COLO668 (cell line): ENCODE measurements around the gene BMPR2.
A peak's percentile ranks its signal among the peaks of the same experiment; 100 is the strongest.
"Not testable (repeated sequence)": the region's sequence is repeated elsewhere in the genome, so short reads cannot be mapped to it uniquely, and the experiment has no call there.

ENCODE experiments used
- DNase-seq: peaks from one replicate; lab custom pipeline; 2025; ENCODE audit not compliant: unreplicated experiment; lab: John Stamatoyannopoulos, UW

BMPR2 gene

GRCh38 chr2:202514732-202515131 is 138.6 kb downstream of the BMPR2 start:
- no peak for DNase-seq

- DNase-seq = no peak
These were observed 143.3 kb downstream of the BMPR2 start for GRCh38 chr2:202519453-202519852.

- no peak for DNase-seq
These were observed 145.3 kb downstream of the BMPR2 start for GRCh38 chr2:202521470-202521869.

DNA sequence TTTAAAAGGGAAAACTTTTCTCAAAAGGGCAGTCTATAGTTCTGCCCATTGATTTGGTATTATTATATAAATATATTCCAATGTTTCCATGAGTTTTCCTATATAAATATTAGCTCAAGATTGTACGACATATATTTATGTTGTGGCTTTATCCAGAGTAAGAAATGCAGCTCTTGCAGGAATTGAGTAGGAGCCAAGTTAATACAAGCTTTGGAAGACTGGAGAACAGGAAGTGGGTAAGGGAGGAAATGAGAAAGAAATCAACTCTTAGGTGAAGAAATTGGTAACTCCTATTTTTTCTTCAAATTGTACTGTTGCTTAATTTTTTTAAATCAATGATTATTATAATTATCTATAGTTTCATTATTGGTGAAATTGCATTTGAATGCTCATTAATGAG is 153.3 kb downstream of the BMPR2 start:
- no peak for DNase-seq

- no peak for DNase-seq
These were observed 153.9 kb downstream of the BMPR2 start for GRCh38 chr2:202530038-202530437.

- DNase-seq = not testable (repeated sequence)
These were observed 159.2 kb downstream of the BMPR2 start for GRCh38 chr2:202535290-202535689.

DNA sequence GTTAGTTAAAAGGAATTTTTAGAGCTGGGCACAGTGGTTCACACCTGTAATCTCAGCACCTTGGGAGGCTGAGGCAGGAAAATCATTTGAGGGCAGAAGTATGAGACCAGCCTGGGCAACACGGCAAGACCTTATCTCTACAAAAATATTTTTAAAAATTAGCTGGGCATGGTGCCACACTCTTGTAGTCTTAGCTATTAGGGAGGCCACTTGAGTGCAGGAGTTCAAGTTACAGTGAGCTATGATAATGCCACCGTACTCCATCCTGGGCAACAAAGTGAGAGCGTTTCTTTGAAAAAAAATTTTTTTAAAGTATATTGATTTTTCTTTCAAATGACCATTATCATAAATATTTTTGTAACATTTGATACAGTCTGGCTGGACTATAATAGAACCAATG is 165.0 kb downstream of the BMPR2 start:
- DNase-seq = no peak

DNA sequence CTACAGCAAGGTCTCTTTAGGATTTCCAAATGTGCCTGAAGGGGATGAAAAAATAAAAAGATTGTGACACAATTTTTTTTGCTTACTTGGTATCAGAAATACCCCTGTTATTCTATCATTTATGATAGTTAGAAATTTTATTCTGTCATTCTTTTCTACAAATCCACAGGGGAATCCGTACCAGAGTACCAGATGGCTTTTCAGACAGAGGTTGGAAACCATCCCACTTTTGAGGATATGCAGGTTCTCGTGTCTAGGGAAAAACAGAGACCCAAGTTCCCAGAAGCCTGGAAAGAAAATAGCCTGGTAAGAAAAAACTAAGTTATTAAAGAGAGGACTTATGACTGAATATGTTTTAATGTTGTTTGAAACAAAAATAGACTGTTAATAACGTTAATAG is 166.0 kb downstream of the BMPR2 start:
- no peak for DNase-seq

- DNase-seq = no peak
These were observed 169.4 kb downstream of the BMPR2 start for GRCh38 chr2:202545523-202545922.

- no peak for DNase-seq
These were observed 169.8 kb downstream of the BMPR2 start for GRCh38 chr2:202545931-202546330.

DNA sequence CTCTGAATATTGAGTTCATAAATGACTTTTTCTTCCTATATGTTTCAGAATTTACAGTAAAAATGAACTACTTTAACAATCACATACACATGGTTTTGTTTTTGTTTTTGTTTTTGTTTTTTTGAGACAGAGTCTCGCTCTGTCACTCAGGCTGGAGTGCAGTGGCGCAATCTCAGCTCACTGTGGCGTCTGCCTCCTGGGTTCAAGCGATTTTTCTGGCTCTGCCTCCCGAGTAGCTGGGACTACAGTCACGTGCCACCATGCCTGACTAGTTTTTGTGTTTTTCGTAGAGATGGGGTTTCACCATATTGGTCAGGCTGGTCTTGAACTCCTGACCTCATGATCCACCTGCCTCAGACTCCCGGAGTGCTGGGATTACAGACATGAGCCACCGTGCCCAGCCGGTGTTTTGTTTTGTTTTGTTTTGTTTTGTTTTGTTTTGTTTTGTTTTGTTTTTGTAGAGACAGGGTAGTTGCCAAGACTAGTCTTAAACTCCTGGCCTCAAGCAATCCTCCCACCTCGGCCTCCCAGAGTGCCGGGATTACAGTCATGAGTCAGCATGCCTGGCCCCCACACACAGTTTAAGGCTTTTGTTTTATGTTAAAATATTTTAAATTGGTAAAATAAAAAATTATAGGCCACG is 170.5 kb downstream of the BMPR2 start:
- DNase-seq = not testable (repeated sequence)

DNA sequence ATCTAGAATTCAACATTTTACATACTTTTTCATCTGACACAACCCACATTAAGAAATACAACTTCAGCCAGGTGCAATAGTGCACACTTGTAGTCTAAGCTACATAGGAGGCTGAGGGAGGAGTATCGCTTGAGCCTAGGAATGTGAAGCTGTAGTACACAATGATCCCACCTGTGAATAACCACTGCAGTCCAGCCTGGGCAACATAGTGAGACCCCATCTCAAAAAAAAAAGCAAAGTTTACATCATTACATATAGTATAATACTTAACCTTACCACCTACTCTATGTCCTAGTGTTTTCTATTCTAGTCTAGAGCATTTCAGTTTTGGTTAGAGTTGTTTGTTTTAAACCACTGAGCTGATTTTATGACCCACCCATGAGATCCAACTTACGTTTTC is 172.1 kb downstream of the BMPR2 start:
- no peak for DNase-seq

DNA sequence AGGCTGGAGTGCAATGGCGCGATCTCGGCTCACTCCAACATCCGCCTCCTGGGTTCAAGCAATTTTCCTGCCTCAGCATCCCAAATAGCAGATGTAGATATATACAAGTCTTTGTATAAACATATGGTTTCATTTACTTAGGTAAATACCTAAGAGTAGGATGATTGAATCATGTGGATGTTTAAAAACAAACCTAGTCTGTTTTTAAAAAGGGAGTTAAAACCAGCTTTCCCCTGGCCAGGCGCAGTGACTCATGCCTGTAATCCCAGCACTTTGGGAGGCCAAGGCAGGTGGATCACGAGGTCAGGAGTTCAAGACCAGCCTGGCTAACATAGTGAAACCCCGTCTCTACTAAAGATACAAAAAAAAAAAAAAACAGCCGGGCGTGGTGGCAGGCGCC is 174.9 kb downstream of the BMPR2 start:
- DNase-seq = not testable (repeated sequence)

GRCh38 chr2:202555356-202555755 is 179.2 kb downstream of the BMPR2 start:
- DNase-seq = no peak

DNA sequence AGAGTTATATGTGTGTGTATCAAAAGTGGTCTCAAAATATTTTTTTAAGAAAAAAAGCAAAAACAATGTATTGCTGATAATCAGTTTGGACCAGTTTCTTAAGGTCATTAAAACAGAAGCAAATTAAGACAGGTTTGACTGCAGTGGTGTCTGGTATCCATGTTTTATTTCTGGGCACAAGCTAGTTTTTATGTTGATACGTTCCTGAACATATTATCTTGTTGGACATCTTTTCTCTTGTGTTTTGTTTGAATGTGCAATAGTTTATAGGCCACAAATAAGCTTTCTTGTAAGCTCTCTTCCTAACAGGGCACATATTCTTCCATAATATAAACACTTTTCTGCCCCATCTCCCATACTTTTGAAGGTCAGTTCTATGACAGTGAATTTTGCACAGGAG is 184.1 kb downstream of the BMPR2 start:
- DNase-seq = no peak

DNA sequence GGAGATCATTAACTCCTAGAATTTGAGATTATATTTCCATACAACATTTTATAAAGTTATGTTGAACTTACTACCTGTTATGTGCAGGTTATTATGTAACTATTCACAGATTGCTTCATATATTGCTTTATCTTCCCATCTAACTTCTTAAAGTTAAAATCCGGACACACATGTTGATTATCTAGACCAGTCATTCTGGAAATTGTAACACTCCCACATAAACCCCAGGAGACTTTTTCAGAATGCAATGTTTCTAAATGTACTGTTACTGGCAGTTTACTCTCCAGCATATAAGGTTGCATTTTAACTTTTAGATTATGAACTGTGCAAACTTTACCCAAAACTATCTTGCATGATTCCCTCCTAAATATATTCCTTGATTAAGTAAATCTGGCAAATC is 188.1 kb downstream of the BMPR2 start:
- DNase-seq = no peak

GRCh38 chr2:202566286-202566685 is 190.2 kb downstream of the BMPR2 start:
- no peak for DNase-seq

DNA sequence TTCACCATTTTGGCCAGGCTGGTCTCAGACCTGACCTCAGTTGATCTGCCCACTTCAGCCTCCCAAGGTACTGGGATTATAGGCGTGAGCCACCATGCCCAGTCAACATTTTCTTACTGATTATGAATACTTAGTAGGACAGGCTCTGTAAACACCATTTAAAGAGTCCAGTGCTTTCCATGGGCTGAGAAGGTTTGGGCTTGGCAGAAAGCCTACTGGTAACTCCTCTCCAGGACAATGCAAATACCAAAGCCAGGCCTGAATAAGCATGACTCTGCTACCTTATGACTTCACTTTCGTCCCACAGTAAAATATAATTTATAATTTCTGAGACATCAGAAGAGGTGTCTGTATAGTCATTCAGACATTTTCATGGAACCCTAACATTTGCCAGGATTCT is 198.4 kb downstream of the BMPR2 start:
- no peak for DNase-seq

DNA sequence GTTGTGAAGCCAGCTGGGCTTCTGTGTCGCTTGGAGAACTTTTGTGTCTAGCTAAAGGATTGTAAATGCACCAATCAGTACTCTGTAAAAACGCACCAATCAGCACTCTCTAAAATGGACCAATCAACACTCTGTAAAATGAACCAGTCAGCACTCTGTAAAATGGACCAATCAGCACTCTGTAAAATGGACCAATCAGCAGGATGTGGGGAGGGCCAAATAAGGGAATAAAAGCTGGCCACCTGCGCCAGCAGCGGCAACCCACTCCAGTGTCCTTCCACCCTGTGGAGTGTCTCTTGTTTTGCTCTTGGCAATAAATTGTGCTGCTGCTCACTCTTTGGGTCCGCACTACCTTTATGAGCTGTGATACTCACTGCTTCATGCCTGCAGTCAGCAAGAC is 199.1 kb downstream of the BMPR2 start:
- not testable (repeated sequence) for DNase-seq

- DNase-seq = peak; percentile 17
These were observed 201.4 kb downstream of the BMPR2 start for GRCh38 chr2:202577250-202578183.

- not testable (repeated sequence) for DNase-seq
These were observed 206.7 kb downstream of the BMPR2 start for GRCh38 chr2:202582846-202583245.

DNA sequence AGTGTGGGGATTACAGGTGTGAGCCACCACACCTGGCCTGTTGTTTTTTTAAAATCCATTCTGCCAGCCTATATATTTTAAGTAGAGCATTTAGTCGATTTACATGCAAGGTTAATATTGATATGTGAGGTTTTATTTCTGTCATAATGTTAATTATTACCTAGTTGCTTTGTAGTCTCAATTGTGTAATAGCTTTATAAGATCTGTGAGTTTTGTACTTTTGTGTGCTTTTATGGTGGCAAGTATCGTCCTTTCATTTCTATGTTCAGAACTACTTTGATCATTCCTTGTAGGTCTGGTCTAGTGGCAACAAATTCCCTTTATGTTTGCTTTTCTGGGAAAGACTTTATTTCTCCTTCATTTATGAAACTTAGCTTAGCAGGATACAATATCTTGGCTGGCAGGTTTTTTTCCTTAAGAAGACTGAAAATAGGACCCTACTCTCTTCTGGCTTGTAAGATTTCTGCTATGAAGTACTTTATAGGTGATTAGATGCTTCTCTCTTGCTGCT is 207.6 kb downstream of the BMPR2 start:
- DNase-seq = no peak
